K562 (cell line): Measurements from ENCODE around the gene ERC2. TPM values are rescaled to one million over a fixed set of nuclear protein-coding genes. Genes with fewer than 3 reads are reported as not detected.

ENCODE experiments used
- ATAC-seq: fragments of 200-7000 bp; cut with Tn5 transposase; 3 replicates; pipeline ENCODE4 v1.9.1; 2020; ENCODE audit warnings: moderate library complexity
- BruUV-seq: library from RNA; stranded (reverse); fragments of 400-500 nt; replicated peaks from 2 replicates; lab custom pipeline; 2021; lab: Mats Ljungman, UMichigan
- CTCF ChIA-PET: fragments of 300-600 bp; formaldehyde crosslinking; extraction: SDS; loops from one replicate; lab custom pipeline; 2021; ENCODE audit warnings: low intra/inter-chr PET ratio; lab: Yijun Ruan, JAX
- POLR2A ChIA-PET: fragments of 300-600, 350-650 bp; sonication (Branson Sonifier 250); formaldehyde crosslinking; extraction: SDS; loops from one replicate; lab custom pipeline; 2021; ENCODE audit warnings: antibody characterized with exemption, inconsistent platforms; lab: Yijun Ruan, JAX
- DNase-seq, 4 experiments: peaks; one replicate each; pipeline versions ENCODE4 v3.0.0 to v3.0.0-alpha.2; 2011 to 2018; ENCODE audit warnings: low spot score in 3 of 4, mixed read lengths in 3 of 4; ENCODE audit errors: extremely low read depth in 1 of 4
- FAIRE-seq: peaks from 2 replicates; lab custom pipeline; 2011; peaks lifted over from hg19 to GRCh38; lab: Jason Lieb, UNC
- H2AFZ ChIP-seq: 2 replicates; pipeline ENCODE4 v1.6.0; 2011; ENCODE audit warnings: low read depth, low read length, control low read depth, inconsistent platforms
- H3K27ac ChIP-seq: fragments of 200-600 bp; 3 replicates; pipeline ENCODE4 v1.8.0; 2011; ENCODE audit warnings: low read depth, mild to moderate bottlenecking, control low read depth, inconsistent platforms, low read length, moderate library complexity, mixed read lengths; ENCODE audit errors: extremely low read depth
- H3K27me3 ChIP-seq, 2 experiments: fragments of 300-600 bp in 1 of 2; 2 replicates in 1 of 2; 3 replicates in 1 of 2; pipeline versions ENCODE4 v1.6.0 to v1.8.0; 2011; ENCODE audit warnings: inconsistent platforms in 2 of 2, low read length in 2 of 2, mild to moderate bottlenecking in 1 of 2, mixed read lengths in 1 of 2, moderate library complexity in 1 of 2; ENCODE audit not compliant: control insufficient read depth in 2 of 2, insufficient read depth in 2 of 2
- H3K36me3 ChIP-seq: fragments of 300-600 bp; 3 replicates; pipeline ENCODE4 v1.8.0; 2011; ENCODE audit warnings: mild to moderate bottlenecking, low read length, inconsistent platforms; ENCODE audit not compliant: control insufficient read depth, insufficient read depth
- H3K4me1 ChIP-seq, 2 experiments: fragments of 200-600 bp in 1 of 2; replicated peaks in 1 of 2; 2 replicates in 1 of 2; 3 replicates in 1 of 2; pipeline versions ENCODE4 v1.5.1 to v1.8.0; 2011; ENCODE audit warnings: inconsistent platforms in 2 of 2, low read length in 2 of 2, mild to moderate bottlenecking in 1 of 2, mixed read lengths in 1 of 2, moderate library complexity in 1 of 2; ENCODE audit not compliant: control insufficient read depth in 2 of 2, insufficient read depth in 2 of 2
- H3K4me2 ChIP-seq: 2 replicates; pipeline ENCODE4 v1.6.1; 2011; ENCODE audit warnings: low read length, control low read depth, inconsistent platforms, mixed read lengths; ENCODE audit not compliant: insufficient read depth
- H3K4me3 ChIP-seq: fragments of 200-600 bp; sonication (generic), shearing (Covaris generic); 2 replicates; pipeline ENCODE4 v1.5.1; 2016; ENCODE audit warnings: control low read depth, inconsistent platforms
- H3K79me2 ChIP-seq: fragments of 200-600 bp; 3 replicates; pipeline ENCODE4 v1.8.0; 2011; ENCODE audit warnings: low read length, inconsistent platforms; ENCODE audit not compliant: control insufficient read depth, insufficient read depth
- H3K9ac ChIP-seq, 2 experiments: 2 replicates each; pipeline versions ENCODE4 v1.6.0 to v1.6.1; 2011; ENCODE audit warnings: low read depth in 2 of 2, low read length in 2 of 2, control low read depth in 1 of 2, inconsistent platforms in 1 of 2, mild to moderate bottlenecking in 1 of 2, mixed read lengths in 1 of 2; ENCODE audit not compliant: insufficient read depth in 1 of 2
- H3K9me1 ChIP-seq: one replicate; pipeline ENCODE4 v1.6.0; 2011; ENCODE audit warnings: inconsistent platforms, mild to moderate bottlenecking, low read length, moderate library complexity; ENCODE audit not compliant: control insufficient read depth, insufficient read depth
- H3K9me3 ChIP-seq: replicated peaks from 2 replicates; pipeline ENCODE4 v1.5.1; 2011; ENCODE audit warnings: low read depth, low read length, inconsistent platforms; ENCODE audit not compliant: control insufficient read depth, insufficient read depth
- H4K20me1 ChIP-seq: replicated peaks from 2 replicates; pipeline ENCODE4 v1.6.1; 2011; ENCODE audit warnings: low read length, inconsistent platforms, mixed read lengths; ENCODE audit not compliant: control insufficient read depth, insufficient read depth
- MXI1 ChIP-seq: IDR thresholded peaks from 2 replicates; pipeline ENCODE4 v1.6.1; 2011; ENCODE audit warnings: low read depth, mild to moderate bottlenecking, improper control_type of control experiment, low read length
- NCOA6 ChIP-seq: fragments of 450-650 bp; IDR thresholded peaks from 2 replicates; pipeline ENCODE4 v1.6.1; 2017; ENCODE audit warnings: mild to moderate bottlenecking
- NFRKB ChIP-seq: fragments of 450-650 bp; IDR thresholded peaks from 2 replicates; pipeline ENCODE4 v1.6.1; 2016; ENCODE audit warnings: low read depth
- PYGO2 ChIP-seq: fragments of 450-650 bp; IDR thresholded peaks from 2 replicates; pipeline ENCODE4 v1.6.1; 2016; ENCODE audit warnings: mild to moderate bottlenecking, missing genetic modification characterization, moderate library complexity, missing compliant biosample characterization
- SRSF7 ChIP-seq: fragments of 200-400 bp; formaldehyde crosslinking; optimal IDR thresholded peaks from 2 replicates; pipeline ENCODE3; 2017; ENCODE audit warnings: mild to moderate bottlenecking, low read depth, low read length
- XRCC3 ChIP-seq: fragments of 450-650 bp; IDR thresholded peaks from 2 replicates; pipeline ENCODE4 v1.6.1; 2017; ENCODE audit warnings: mild to moderate bottlenecking, moderate library complexity
- WGBS: fragments of 100-300 bp; shearing (Covaris generic); methylation state at CpG from one replicate; pipeline ENCODE4 v1.1.6; 2016; ENCODE audit warnings: low coverage, mixed read lengths; ENCODE audit not compliant: insufficient coverage; ENCODE audit errors: missing lambda C conversion rate; 5-methylcytosine and 5-hydroxymethylcytosine counted together
- in situ Hi-C: fragments of 300-500 bp; cut with MboI; formaldehyde crosslinking; loops from 4 replicates; pipeline ENCODE4 v1.15.0; 2018; ENCODE audit warnings: inconsistent platforms, mixed read lengths
- intact Hi-C: fragments of 100-400 bp; cut with micrococcal nuclease; formaldehyde crosslinking; loops from 2 replicates; pipeline ENCODE4 v1.14.2; 2022
- polyA plus RNA-seq, 8 experiments: library from polyadenylated mRNA; depleted of rRNA in 4 of 8; stranded (reverse) in 5 of 8; unstranded in 3 of 8; fragments of >200 nt; fragmentation: Nextera tagmentation in 2 of 8; fragmentation: Illumina TruSeq in 1 of 8; extraction: Ambion mirVana in 2 of 8; extraction: Trizol in 1 of 8; gene quantifications; 2 replicates each; pipeline versions ENCODE4 v1.2.1 to v1.2.3, GENCODE V29; 2011 to 2014; ENCODE audit warnings: inconsistent platforms in 1 of 8, missing spikeins in 1 of 8
- total RNA-seq, 7 experiments: library from RNA; depleted of rRNA in 6 of 7; stranded (reverse); fragments of >200 nt in 6 of 7; fragmentation: Illumina TruSeq in 2 of 7; extraction: Trizol in 2 of 7; gene quantifications; 2 replicates each; pipeline versions ENCODE4 v1.2.1 to v1.2.3, GENCODE V29; 2011 to 2021; ENCODE audit warnings: low replicate concordance in 1 of 7
- TF ChIP-seq, protein P1 (sequence below), 2 experiments: fragments of 150-350 bp in 1 of 2; IDR thresholded peaks; 2 replicates each; pipeline ENCODE4 v1.6.1; 2012 to 2016; ENCODE audit warnings: low read depth in 2 of 2, low read length in 2 of 2, mild to moderate bottlenecking in 1 of 2, moderate library complexity in 1 of 2

ERC2 gene
- total and polyA plus RNA-seq, 9 of the 15 experiments (the other 6 are each of a cell fraction or from before 2014, with no cell fraction given): 0.04 to 0.18 (median 0.07) TPM; not detected in 2

DNA sequence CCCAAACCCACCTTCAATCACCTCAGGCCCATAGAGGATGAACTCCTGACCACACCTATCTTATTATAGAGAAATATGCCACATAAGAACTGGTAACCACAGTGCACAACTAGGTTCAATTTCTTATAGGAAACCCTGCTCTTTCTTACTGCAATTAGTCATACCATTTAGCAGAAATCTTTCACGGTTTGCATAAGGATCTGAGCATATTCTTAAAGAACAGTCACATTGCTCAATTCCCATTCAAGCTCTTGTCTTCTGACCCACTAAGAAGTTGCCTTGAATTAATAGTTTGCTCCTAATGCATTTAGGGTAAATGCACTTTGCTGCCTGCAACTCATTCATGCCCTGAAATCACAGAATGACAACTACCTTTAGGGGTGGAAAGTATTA lies 9.2 kb downstream of the ERC2 start:
- POLR2A ChIA-PET: no interaction called here

DNA sequence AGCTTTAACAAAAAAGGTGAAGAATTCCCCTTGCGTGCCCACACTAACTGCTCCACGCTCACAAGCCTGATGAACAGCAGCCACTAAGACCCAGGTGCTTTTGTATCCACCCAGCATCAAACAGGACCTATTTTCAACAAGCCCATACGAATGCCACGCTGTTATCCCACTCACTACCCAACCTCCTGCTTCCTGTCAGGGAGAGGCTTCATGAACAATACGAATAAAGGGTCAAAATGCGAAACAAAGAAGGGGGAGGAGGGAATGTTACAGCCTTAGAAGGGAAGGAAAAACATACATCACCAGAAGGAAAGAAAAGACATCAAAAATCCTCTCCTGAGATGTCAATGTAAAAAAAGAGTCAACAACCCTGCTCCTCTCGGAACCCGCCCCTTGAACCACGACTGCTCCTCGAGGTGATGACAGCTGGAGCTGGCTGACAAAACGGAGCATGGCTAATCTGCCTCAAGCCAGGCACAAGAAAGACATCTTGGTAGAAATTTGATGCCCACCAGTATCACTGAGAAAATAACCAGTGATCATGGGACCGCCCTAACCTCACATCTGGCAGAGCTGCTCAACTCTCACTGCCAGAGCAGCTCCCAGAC lies 9.7 kb downstream of the ERC2 start:
- Histone ChIP-seq H3K9me3 (no peaks in the 10 kb centered on the region), H3K36me3 (no peaks in the 10 kb centered on the region), H3K4me3 (no peak overlapping the region), H2AFZ (no peak overlapping the region), H3K27me3 (no peaks in the 10 kb centered on the region; a peak in 1 of 5 replicates), H3K9me1 (no peaks in the 10 kb centered on the region), H3K4me1 (no peaks in the 10 kb centered on the region), H4K20me1 (no peaks in the 10 kb centered on the region), H3K79me2 (no peaks in the 10 kb centered on the region), H3K4me2 (no peak overlapping the region), H3K27ac (no peak overlapping the region), H3K9ac (no peak overlapping the region)
- DNase-seq: no peak
- in situ Hi-C loops: no loop called here
- ChIA-PET POLR2A (no interaction called here), CTCF (no interaction called here)
- no peak for TF ChIP-seq NFRKB
- no peak for TF ChIP-seq NCOA6
- no peak for TF ChIP-seq SRSF7
- no peak for TF ChIP-seq MXI1
- TF ChIP-seq, protein P1, sequence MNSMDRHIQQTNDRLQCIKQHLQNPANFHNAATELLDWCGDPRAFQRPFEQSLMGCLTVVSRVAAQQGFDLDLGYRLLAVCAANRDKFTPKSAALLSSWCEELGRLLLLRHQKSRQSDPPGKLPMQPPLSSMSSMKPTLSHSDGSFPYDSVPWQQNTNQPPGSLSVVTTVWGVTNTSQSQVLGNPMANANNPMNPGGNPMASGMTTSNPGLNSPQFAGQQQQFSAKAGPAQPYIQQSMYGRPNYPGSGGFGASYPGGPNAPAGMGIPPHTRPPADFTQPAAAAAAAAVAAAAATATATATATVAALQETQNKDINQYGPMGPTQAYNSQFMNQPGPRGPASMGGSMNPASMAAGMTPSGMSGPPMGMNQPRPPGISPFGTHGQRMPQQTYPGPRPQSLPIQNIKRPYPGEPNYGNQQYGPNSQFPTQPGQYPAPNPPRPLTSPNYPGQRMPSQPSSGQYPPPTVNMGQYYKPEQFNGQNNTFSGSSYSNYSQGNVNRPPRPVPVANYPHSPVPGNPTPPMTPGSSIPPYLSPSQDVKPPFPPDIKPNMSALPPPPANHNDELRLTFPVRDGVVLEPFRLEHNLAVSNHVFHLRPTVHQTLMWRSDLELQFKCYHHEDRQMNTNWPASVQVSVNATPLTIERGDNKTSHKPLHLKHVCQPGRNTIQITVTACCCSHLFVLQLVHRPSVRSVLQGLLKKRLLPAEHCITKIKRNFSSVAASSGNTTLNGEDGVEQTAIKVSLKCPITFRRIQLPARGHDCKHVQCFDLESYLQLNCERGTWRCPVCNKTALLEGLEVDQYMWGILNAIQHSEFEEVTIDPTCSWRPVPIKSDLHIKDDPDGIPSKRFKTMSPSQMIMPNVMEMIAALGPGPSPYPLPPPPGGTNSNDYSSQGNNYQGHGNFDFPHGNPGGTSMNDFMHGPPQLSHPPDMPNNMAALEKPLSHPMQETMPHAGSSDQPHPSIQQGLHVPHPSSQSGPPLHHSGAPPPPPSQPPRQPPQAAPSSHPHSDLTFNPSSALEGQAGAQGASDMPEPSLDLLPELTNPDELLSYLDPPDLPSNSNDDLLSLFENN (IDR thresholded peaks at IDR 0.05; ENCODE audit: low read depth in 2 of 2, low read length in 2 of 2): no peak
- no peak for TF ChIP-seq PYGO2 (tag)
- ATAC-seq: no peak
- intact Hi-C loops: no loop called here
- FAIRE-seq: no peak
- BruUV-seq: no TSS peak
- 0% methylated on average over 10 of the region's 12 CpGs for WGBS

More for the DNA sequence above, 9.2 kb downstream of the ERC2 start:
- Histone ChIP-seq H3K4me2 (no peak overlapping the region), H2AFZ (no peak overlapping the region), H3K79me2 (no peaks in the 10 kb centered on the region), H3K27me3 (no peaks in the 10 kb centered on the region; a peak in 1 of 5 replicates), H3K9me1 (no peaks in the 10 kb centered on the region), H3K9ac (no peak overlapping the region)
- in situ Hi-C loops: no loop called here
- ATAC-seq: no peak
- 0% methylated on average over 1 of the region's 1 CpG for WGBS
- FAIRE-seq: no peak
- no peak for TF ChIP-seq XRCC3
- TF ChIP-seq, all 486 proteins: peak for 0
- CTCF ChIA-PET: no interaction called here
- intact Hi-C loops: no loop called here
- H3K9me3 ChIP-seq: no peaks in the 10 kb centered on the region
- no TSS peak for BruUV-seq
- no peaks in the 10 kb centered on the region for H3K36me3 ChIP-seq
- no peaks in the 10 kb centered on the region for H3K4me1 ChIP-seq
- H3K4me3 ChIP-seq: no peak overlapping the region
- H3K27ac ChIP-seq: no peak overlapping the region
- no peaks in the 10 kb centered on the region for H4K20me1 ChIP-seq
- no peak for DNase-seq
